AG09319 (cell line): ENCODE results near the gene CCNI.

Experiments used
- DNase-seq: peaks from one replicate; pipeline ENCODE4 v3.0.0-alpha.2; 2010; ENCODE audit warnings: low read depth; ENCODE audit errors: extremely low read depth
- CTCF ChIP-seq: IDR thresholded peaks from 2 replicates; pipeline ENCODE4 v1.5.1; 2011; ENCODE audit warnings: low read depth, mild to moderate bottlenecking, inconsistent platforms, low read length, moderate library complexity

Gene CCNI

GRCh38 chr4:77075869-77076799, at the start of gene CCNI:
CCNI (minus strand) TSS chr4:77075989; CDS start chr4:77066362, 9,627 bp downstream.
- peak; percentile 96 for DNase-seq

GRCh38 chr4:77124576-77124975, 48.8 kb upstream of the CCNI start:
- DNase-seq, result no peak

More at GRCh38 chr4:77075869-77076799, at the start of gene CCNI:
- TF ChIP-seq CTCF, result no peak

GRCh38 chr4:77123411-77123810, 47.6 kb upstream of the CCNI start:
- DNase-seq, result no peak

More at GRCh38 chr4:77124576-77124975, 48.8 kb upstream of the CCNI start:
- no peak for TF ChIP-seq CTCF

GRCh38 chr4:77122656-77123055, 46.9 kb upstream of the CCNI start:
- TF ChIP-seq CTCF, result no peak
- no peak for DNase-seq

More at GRCh38 chr4:77123411-77123810, 47.6 kb upstream of the CCNI start:
- TF ChIP-seq CTCF, result no peak

GRCh38 chr4:77121736-77122240, 46.0 kb upstream of the CCNI start:
- DNase-seq, result no peak
- TF ChIP-seq CTCF, result no peak

GRCh38 chr4:77120886-77121508, 45.2 kb upstream of the CCNI start:
- TF ChIP-seq CTCF, result no peak
- DNase-seq, result no peak

- TF ChIP-seq CTCF, result no peak
These were observed 41.9 kb upstream of the CCNI start for GRCh38 chr4:77117721-77118120.

More at GRCh38 chr4:77117721-77118120, 41.9 kb upstream of the CCNI start:
- DNase-seq, result no peak
